SK-N-SH (cell line): ENCODE measurements around the gene PIEZO2. TPM values are rescaled to one million over a fixed set of nuclear protein-coding genes. Genes with fewer than 3 reads are reported as not detected.

Source experiments
- CTCF ChIA-PET: fragments of 300-600, 350-600 bp; formaldehyde crosslinking; extraction: SDS; loops from one replicate; lab custom pipeline; 2021; lab: Yijun Ruan, JAX
- POLR2A ChIA-PET: fragments of 350-600 bp; sonication (Branson Sonifier 250); formaldehyde crosslinking; extraction: SDS; loops from one replicate; lab custom pipeline; 2020; ENCODE audit warnings: antibody characterized with exemption, inconsistent platforms; lab: Yijun Ruan, JAX
- DNase-seq: peaks from one replicate; pipeline ENCODE4 v3.0.0; 2012
- H2AFZ ChIP-seq: fragments of 200-600 bp; sonication (generic); 2 replicates; pipeline ENCODE4 v1.8.1; 2016; ENCODE audit warnings: antibody characterized with exemption, mild to moderate bottlenecking, low read depth
- H3F3A ChIP-seq: fragments of 200-600 bp; sonication (generic); replicated peaks from 2 replicates; pipeline ENCODE3; 2016; ENCODE audit warnings: antibody characterized with exemption, mild to moderate bottlenecking; ENCODE audit not compliant: insufficient read depth
- H3K27ac ChIP-seq, 2 experiments: fragments of 200-500 bp in 1 of 2; fragments of 200-600 bp in 1 of 2; sonication (Bioruptor generic) in 1 of 2; sonication (generic), shearing (Covaris generic) in 1 of 2; 2 replicates each; pipeline versions ENCODE4 v1.5.1 to v1.6.1; 2014 to 2016; ENCODE audit warnings: low read depth in 2 of 2, inconsistent platforms in 1 of 2, low read length in 1 of 2, mild to moderate bottlenecking in 1 of 2, mixed read lengths in 1 of 2
- H3K27me3 ChIP-seq: fragments of 200-600 bp; sonication (generic), shearing (Covaris generic); 2 replicates; pipeline ENCODE4 v1.6.1; 2016; ENCODE audit warnings: mixed run types; ENCODE audit not compliant: insufficient read depth
- H3K36me3 ChIP-seq, 2 experiments: fragments of 200-500 bp in 1 of 2; fragments of 200-600 bp in 1 of 2; sonication (Bioruptor generic) in 1 of 2; sonication (generic) in 1 of 2; replicated peaks in 1 of 2; 2 replicates each; pipeline versions ENCODE3 to v1.5.1; 2014 to 2016; ENCODE audit warnings: low read length in 1 of 2, mild to moderate bottlenecking in 1 of 2; ENCODE audit not compliant: insufficient read depth in 2 of 2, control insufficient read depth in 1 of 2
- H3K4me1 ChIP-seq, 2 experiments: fragments of 200-500 bp in 1 of 2; fragments of 200-600 bp in 1 of 2; sonication (Bioruptor generic) in 1 of 2; sonication (generic), shearing (Covaris generic) in 1 of 2; 2 replicates each; pipeline versions ENCODE4 v1.5.1 to v1.6.1; 2014 to 2016; ENCODE audit warnings: low read depth in 1 of 2, low read length in 1 of 2, mixed run types in 1 of 2; ENCODE audit not compliant: insufficient read depth in 2 of 2, control insufficient read depth in 1 of 2
- H3K4me2 ChIP-seq: fragments of 200-600 bp; sonication (generic), shearing (Covaris generic); 2 replicates; pipeline ENCODE4 v1.6.1; 2017; ENCODE audit warnings: mixed run types
- H3K4me3 ChIP-seq, 2 experiments: fragments of 200-500 bp in 1 of 2; fragments of 200-600 bp in 1 of 2; sonication (Bioruptor generic) in 1 of 2; sonication (generic), shearing (Covaris generic) in 1 of 2; 2 replicates each; pipeline versions ENCODE4 v1.5.1 to v1.8.1; 2014 to 2016; ENCODE audit warnings: low read depth in 2 of 2, inconsistent platforms in 1 of 2, low read length in 1 of 2, mild to moderate bottlenecking in 1 of 2, mixed read lengths in 1 of 2, moderate library complexity in 1 of 2
- H3K79me2 ChIP-seq: fragments of 200-600 bp; sonication (generic); 2 replicates; pipeline ENCODE4 v1.8.1; 2017; ENCODE audit warnings: mild to moderate bottlenecking; ENCODE audit not compliant: insufficient read depth
- H3K9ac ChIP-seq: fragments of 200-600 bp; sonication (generic); 2 replicates; pipeline ENCODE4 v1.6.1; 2017; ENCODE audit warnings: mixed run types
- H3K9me2 ChIP-seq: fragments of 200-600 bp; sonication (generic); 2 replicates; pipeline ENCODE4 v1.6.1; 2017; ENCODE audit warnings: mixed run types
- H3K9me3 ChIP-seq: fragments of 200-600 bp; sonication (generic); 2 replicates; pipeline ENCODE4 v1.6.1; 2017; ENCODE audit warnings: mixed run types, mild to moderate bottlenecking, moderate library complexity
- H4K20me1 ChIP-seq: fragments of 200-600 bp; sonication (generic); 2 replicates; pipeline ENCODE4 v1.6.1; 2017; ENCODE audit warnings: mild to moderate bottlenecking, mixed run types; ENCODE audit not compliant: insufficient read depth
- EP300 ChIP-seq, 2 experiments: IDR thresholded peaks; 2 replicates each; pipeline versions ENCODE4 v1.4.0 to v1.6.1; 2012; ENCODE audit warnings: borderline replicate concordance in 1 of 2, low read depth in 1 of 2, low read length in 1 of 2
- FOXM1 ChIP-seq: IDR thresholded peaks from 2 replicates; pipeline ENCODE4 v1.4.0; 2012; ENCODE audit warnings: low read depth, mild to moderate bottlenecking
- GABPA ChIP-seq: IDR thresholded peaks from 2 replicates; pipeline ENCODE4 v1.4.0; 2012; ENCODE audit warnings: low read depth, mild to moderate bottlenecking
- GATA2 ChIP-seq: sonication (generic); formaldehyde crosslinking; IDR thresholded peaks from 2 replicates; pipeline ENCODE4 v1.5.0; 2020; ENCODE audit warnings: mild to moderate bottlenecking, missing genetic modification reagents
- RCOR1 ChIP-seq: fragments of 150-350 bp; IDR thresholded peaks from 2 replicates; pipeline ENCODE4 v1.6.1; 2017; ENCODE audit warnings: antibody characterized with exemption, low read length
- REST ChIP-seq: IDR thresholded peaks from 2 replicates; pipeline ENCODE4 v1.6.1; 2012; ENCODE audit warnings: mild to moderate bottlenecking, low read depth, low read length, moderate library complexity
- SIN3A ChIP-seq: IDR thresholded peaks from 2 replicates; pipeline ENCODE4 v1.6.1; 2012; ENCODE audit warnings: low read depth, mild to moderate bottlenecking, low read length, moderate library complexity, borderline replicate concordance
- TCF12 ChIP-seq: IDR thresholded peaks from 2 replicates; pipeline ENCODE4 v1.4.0; 2012
- ZBTB33 ChIP-seq: IDR thresholded peaks from 2 replicates; pipeline ENCODE4 v1.4.0; 2012; ENCODE audit warnings: low read depth, borderline replicate concordance
- WGBS: methylation state at CpG from one replicate; pipeline ENCODE4 v1.1.6; 2017; ENCODE audit warnings: low lambda C conversion rate; 5-methylcytosine and 5-hydroxymethylcytosine counted together
- polyA plus RNA-seq, 3 experiments: library from polyadenylated mRNA; depleted of rRNA; stranded (reverse); fragments of >200 nt; gene quantifications; 2 replicates each; pipeline ENCODE4 v1.2.3, GENCODE V29; 2012
- TF ChIP-seq, protein P1 (sequence below): fragments of 150-350 bp; IDR thresholded peaks from 2 replicates; pipeline ENCODE4 v1.6.1; 2016; ENCODE audit warnings: mild to moderate bottlenecking, low read depth, low read length

The PIEZO2 gene
- polyA plus RNA-seq, 1 of the 3 experiments (the other 2 are of a cell fraction): not detected

DNA sequence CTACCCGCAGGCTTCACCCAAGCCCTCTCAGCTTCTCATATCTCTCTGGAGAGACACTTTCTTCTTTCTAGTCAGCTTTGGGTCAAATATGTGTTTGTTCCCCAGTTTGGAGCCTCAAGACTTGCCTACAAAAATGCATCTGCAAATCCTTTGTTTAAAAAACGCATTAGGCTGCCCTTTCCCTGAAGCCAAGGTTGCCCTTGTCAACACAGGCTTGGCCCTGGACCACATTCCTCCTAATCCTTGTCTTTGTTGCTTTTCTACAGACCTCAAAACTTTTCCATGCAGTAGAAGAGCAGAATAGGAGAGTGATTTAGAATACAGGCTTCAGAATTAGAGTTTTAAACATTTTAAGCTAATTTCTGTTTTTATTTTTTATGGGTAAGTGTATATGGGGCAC, 315.7 kb downstream of the PIEZO2 start:
- Histone ChIP-seq H3K4me1 (no peaks in the 10 kb centered on the region; a peak in 1 of 4 replicates), H3K4me3 (no peak overlapping the region), H3K79me2 (no peaks in the 10 kb centered on the region), H2AFZ (no peak overlapping the region), H3K27me3 (peaks cover 10% of the 10 kb centered on the region; the same call in 1 of the 2 replicates), H3K9me3 (no peaks in the 10 kb centered on the region), H3F3A (no peaks in the 10 kb centered on the region), H3K9ac (no peak overlapping the region), H3K9me2 (no peaks in the 10 kb centered on the region), H3K36me3 (no peaks in the 10 kb centered on the region), H3K4me2 (no peak overlapping the region), H3K27ac (peak overlapping the region in 1 of 2 experiments; percentile 81; a peak in 1 of 4 replicates), H4K20me1 (no peaks in the 10 kb centered on the region)
- WGBS: 7% methylated on average over 2 of the region's 2 CpGs
- ChIA-PET POLR2A (no interaction called here), CTCF (interaction anchor here (1.0 kb wide), 1 partner anchor 17 kb away, joined by 4 read pairs; no protein-coding TSS in a partner anchor)
- no peak for TF ChIP-seq EP300 (IDR thresholded peaks at IDR 0.05; ENCODE audit: borderline replicate concordance in 1 of 2, low read depth in 1 of 2, low read length in 1 of 2)
- TF ChIP-seq, protein P1, sequence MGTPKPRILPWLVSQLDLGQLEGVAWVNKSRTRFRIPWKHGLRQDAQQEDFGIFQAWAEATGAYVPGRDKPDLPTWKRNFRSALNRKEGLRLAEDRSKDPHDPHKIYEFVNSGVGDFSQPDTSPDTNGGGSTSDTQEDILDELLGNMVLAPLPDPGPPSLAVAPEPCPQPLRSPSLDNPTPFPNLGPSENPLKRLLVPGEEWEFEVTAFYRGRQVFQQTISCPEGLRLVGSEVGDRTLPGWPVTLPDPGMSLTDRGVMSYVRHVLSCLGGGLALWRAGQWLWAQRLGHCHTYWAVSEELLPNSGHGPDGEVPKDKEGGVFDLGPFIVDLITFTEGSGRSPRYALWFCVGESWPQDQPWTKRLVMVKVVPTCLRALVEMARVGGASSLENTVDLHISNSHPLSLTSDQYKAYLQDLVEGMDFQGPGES: no peak
- TF ChIP-seq FOXM1: no peak
- no peak for TF ChIP-seq ZBTB33
- TF ChIP-seq SIN3A: no peak
- TF ChIP-seq RCOR1: no peak
- no peak for TF ChIP-seq TCF12
- no peak for TF ChIP-seq GATA2
- DNase-seq: no peak

DNA sequence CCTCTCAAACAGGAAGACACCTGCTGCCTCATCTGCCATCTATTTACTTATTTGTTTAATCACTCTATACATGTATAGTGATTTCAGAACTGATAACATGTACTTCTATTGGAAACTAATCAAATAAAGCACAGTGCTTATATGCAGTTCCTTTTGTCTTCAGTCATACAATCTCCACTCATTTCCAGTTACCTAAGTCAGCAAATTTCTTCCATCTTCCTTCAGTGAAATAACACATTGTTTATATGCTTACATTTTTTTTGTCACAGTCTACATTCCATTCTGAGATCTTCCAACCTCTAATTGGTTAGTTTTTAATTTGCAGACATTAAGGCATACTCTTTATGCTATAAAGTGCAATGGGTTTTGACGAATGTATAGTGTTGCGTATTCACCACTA, 323.0 kb downstream of the PIEZO2 start:
- Histone ChIP-seq H2AFZ (no peak overlapping the region), H3K4me3 (no peak overlapping the region), H3K27me3 (no peaks in the 10 kb centered on the region), H3K4me2 (no peak overlapping the region), H3K4me1 (no peaks in the 10 kb centered on the region), H4K20me1 (no peaks in the 10 kb centered on the region), H3F3A (no peaks in the 10 kb centered on the region), H3K9me3 (no peaks in the 10 kb centered on the region), H3K9ac (no peak overlapping the region), H3K79me2 (no peaks in the 10 kb centered on the region), H3K27ac (no peak overlapping the region), H3K36me3 (no peaks in the 10 kb centered on the region), H3K9me2 (no peaks in the 10 kb centered on the region)
- TF ChIP-seq REST: no peak
- no peak for TF ChIP-seq GABPA
- ChIA-PET CTCF (no interaction called here), POLR2A (no interaction called here)
- 23% methylated on average over 2 of the region's 2 CpGs for WGBS
- DNase-seq: no peak
